Activated CD4-positive, alpha-beta T cell treated with anti-CD3 and anti-CD28 coated beads, Interleukin-2, amount 50 U/mL, for 1 hour (primary cell): ENCODE data around the gene CD46.

Experiments used
- DNase-seq: peaks from one replicate; pipeline ENCODE4 v3.0.0-alpha.2; 2020

Gene CD46

DNA sequence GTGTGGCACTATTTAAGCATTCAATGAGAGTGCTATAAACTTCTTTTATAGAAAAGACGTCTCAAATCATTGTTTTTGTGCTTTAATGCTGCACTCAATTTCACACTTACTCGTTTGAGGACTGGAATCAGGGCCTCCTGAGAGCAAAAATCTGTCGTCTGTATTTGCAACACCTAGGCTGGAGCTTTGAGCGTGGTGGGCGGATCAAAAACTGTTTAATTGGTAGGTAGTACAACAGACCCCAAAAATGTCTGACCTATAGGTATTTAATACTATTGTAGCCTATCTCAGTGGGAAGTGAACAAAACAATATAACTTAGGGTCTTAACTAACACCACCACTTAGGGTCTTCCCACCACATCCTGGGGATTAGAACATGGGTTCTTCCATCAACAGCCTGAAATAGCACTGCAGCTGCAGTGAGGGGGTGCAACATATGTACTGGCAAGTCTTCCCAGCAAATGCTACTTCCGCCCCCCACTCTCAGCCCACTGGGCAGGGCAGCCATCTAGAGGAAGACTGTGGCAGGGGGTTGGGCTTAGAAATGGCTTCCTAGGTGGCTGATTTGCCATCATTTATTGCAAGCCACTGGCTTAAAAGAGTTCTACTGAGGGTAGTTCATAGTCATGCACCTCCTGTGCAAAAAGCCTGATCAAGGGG lies 48.3 kb downstream of the CD46 start:
- DNase-seq = no peak

DNA sequence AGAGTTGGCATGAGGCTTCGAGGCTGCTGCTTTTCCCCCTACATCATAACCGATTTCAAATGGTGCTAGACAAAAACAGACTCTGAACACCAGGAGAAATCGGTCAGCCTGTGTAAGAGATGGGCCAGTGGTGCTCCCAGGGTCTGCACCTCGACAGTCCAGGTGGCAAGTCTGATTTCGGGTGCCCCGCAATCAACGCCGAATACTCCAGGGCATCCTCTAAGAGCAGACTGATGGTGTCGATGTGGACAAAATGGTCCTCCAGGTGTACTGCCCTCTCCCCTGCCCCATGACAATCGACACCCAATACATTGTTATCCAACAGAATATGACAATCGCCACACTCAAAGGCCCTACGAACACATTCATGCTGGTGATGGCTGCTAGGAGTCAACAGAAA lies 50.0 kb downstream of the CD46 start:
- no peak for DNase-seq

DNA sequence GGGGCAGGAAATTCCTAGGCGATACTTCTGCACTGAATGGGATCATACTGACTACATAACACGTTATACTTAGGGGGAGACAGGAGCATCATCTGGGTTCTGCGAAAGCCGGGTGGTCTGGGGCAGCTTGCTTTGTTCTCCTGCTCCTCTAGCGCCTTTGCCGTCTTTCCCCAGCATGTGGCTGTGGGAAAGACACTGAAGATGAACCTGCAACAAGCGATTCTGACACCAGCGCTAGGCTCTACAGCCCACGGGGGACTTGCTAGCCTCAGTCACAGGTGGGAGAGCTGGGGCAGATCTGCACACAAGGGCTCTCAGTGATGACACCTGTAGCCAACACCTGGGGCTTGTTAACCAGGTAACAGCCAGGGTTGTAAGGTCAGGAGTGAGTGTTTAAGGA lies 51.8 kb downstream of the CD46 start:
- no peak for DNase-seq

DNA sequence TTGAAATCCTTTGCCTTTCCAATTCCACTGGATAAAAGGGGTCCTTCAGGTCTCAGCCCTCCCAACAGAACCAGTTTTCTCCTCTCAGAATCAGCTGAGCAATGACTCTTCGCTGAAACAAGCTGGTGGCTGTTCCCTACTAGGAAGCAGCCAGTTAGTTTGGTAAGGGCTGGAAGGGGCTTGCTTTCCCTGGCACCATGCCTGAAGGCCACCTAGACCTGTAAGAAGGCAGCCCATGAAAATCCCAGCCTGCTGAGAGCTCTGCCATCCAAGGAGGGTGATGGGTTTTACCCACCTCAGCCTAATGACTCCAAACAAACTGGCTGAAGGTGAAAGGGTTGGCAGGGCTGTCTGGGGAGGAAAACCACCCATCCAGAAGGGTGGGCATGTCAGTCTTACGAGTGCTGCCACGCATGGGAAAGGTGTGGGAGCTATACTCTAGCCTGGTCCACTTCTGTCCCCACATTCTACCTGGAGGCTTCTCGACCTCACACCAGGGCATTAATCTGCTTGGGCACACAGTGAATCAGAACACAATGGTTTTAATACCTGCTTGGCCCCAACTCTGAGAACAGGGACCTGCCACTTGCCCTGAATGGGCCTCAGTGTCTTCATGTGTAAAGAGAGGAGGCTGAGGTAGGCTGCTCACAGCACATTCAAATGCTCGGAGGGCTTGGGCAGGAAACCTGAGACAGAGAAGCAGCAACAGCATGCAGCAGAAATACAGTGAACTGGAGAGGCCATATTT lies 53.0 kb downstream of the CD46 start:
- DNase-seq = no peak

DNA sequence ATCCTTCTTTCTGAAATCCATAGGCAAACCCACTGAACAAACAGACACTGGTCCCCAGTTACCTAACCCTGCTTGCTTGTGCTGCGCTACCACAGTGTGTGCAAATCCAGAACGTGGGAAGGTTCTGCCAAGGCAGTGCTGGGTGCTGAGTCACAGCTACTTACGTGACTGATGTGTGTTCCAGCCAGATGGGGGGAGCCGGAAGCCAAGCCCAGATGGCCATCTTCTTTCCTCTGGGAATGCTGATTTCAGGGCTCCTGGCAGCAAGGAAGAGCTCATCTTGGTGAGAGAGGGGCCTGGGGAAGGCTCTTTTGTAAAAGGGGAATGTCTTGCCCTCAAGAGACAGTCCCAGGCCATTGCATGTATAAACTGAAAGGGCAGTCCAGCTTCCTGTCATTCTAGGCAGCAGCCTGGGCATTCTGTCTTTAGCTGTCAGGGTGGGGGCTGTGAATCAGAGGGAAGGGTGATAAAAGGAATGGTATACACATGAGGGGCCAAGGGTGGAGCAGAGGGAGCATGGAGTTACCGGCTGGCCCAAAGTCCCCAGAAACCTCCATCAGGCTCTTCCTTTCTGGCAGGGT lies 54.1 kb downstream of the CD46 start:
- DNase-seq = no peak

DNA sequence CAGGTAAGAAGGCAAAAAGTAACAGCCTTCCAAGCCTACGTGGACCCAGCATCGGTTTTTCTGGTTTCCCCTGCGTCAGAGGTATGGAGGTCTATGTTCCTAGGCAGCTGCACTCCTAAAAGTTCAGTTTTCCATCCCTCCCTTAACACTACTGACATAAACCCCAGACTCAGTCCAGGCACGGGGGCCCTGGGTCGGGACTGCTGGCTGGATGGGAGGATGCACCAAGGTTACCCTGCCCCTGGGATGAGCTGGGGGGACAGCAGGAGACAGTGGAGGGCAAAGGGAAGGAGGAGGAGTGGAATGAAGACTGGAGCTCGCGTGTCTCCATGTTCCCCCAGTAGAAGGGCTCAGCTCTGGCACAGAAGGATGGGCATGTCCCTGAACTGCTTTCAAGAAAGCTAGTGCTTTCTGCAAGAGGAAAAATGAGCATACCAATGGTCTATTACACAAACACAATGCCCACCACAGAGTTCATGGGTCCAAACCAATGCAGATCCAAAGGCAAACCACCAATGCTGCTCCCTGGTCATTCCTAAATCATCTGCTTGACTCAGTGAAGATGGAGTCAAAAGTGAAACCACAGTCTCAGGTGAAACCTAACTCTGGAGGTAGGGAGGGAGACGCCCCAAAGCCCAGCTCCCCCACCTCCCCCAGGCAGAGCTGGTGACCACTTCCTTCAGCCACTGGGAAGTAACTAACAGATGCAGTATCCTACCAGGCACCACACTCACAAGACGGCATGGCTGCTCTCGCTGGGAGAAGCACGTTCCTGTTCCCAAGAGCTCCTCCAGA lies 54.9 kb downstream of the CD46 start:
- DNase-seq = no peak

DNA sequence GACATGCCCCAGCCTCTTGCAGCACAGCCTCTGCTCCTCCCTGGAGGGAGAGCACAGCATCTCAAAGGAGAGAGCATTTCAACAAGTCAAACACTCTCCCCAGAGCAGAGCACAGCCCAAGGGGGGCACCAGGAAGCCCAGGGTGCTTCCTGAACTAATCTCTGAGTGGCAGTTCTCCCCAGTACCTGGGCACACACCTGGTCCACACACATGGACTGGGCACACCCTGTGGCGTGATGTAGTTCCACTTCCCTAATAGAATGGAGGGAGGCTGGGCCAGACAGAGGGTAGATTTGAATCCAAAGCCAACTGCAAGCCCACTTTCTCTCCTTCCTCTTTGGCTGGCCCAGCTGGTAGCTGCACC lies 55.5 kb downstream of the CD46 start:
- no peak for DNase-seq

DNA sequence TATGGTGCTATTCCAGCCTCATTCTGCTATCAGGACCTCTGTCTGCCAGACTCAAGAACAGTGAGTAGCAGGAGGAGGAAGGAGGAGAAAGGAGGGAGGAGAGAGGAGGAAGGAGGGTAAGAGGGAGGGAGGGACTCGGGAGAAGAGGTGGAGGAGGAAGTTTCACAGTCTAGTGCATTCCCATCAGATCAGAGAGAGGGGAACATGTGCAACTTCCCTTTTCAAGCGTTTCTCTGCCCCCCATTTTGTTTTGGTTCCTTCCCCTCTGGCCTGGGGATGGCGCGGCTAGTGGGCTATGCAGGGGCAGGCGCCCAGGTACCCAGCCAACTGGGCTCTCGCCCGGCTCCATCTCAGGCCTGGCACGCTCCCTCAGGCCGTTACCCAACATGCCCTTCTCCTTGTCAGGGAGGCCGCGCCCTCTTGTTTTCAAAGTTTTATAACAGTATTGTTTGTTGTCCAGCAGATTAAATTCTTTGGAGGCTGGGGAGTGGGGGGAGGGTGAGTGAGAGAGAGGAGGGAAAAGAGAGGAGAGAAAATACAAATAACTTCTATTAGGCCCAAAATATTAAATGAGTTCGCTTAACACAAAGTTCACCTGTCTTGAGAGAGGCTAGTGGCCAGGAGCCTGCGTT lies 56.0 kb downstream of the CD46 start:
- DNase-seq = no peak

DNA sequence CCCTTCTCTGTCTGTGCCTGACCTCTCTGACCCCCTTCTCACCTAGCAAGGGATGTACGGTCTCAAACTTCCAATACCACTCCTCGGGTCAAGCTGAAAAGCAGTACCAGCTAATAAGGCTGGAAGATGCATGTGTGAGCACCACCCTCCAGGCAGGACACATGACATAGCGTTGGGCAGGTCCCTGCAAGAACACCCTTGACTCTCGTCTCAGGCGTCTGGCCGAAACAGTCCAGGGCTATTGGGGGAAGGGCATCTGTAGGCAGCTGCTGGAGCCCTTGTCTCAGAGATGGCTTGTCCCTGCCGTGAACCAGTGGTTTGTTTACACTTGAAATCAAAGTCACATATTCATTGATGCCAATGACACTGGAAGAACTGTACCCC lies 56.5 kb downstream of the CD46 start:
- no peak for DNase-seq

DNA sequence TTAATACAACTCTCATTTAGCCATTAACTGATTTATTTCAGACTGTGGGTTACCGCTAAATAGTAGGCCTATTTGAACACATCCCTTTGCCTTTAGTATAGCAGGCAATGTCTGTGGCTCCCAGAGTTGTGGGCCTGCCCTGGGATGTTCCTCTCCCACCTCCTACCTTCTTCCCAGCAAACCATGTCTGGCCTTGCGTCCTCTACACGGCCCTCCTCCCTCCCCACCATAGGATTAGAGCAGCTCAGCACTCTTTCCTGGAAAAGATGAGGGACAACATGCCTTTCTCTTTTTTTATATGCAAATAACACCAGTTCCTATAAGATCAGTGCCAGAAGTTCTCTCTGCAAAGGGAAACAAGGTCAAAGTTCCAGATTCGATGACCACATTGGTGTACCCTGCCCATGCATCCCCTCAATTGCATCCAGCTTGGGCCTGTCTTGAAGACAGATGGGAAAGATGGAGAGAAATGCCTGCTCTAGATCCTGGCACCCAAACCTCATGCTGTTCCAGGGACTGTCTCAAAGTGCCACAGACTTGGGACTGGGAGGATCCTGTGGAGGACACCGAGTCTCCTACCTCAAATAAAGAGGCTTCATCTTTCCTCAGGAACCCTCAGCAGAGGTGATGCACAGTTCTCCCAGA lies 57.2 kb downstream of the CD46 start:
- DNase-seq = no peak

DNA sequence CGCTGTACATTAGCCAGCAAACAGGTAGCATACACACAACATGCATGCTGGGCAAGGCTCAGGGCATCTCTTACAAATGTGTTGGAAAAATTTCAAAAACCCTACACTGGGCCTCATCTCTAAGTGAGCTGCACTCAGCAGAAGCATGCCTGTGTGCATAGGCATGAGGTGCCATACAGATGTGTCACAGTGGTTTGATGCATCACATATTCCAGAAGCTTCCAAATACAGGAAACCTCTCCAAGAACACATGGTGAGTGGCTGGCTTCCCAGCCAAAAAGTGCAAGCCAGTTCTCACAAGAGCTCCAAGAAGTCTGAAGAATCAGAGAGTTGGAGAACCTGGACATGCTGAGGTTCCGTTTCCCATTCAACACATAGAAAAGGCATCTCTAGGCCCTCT lies 58.3 kb downstream of the CD46 start:
- no peak for DNase-seq

DNA sequence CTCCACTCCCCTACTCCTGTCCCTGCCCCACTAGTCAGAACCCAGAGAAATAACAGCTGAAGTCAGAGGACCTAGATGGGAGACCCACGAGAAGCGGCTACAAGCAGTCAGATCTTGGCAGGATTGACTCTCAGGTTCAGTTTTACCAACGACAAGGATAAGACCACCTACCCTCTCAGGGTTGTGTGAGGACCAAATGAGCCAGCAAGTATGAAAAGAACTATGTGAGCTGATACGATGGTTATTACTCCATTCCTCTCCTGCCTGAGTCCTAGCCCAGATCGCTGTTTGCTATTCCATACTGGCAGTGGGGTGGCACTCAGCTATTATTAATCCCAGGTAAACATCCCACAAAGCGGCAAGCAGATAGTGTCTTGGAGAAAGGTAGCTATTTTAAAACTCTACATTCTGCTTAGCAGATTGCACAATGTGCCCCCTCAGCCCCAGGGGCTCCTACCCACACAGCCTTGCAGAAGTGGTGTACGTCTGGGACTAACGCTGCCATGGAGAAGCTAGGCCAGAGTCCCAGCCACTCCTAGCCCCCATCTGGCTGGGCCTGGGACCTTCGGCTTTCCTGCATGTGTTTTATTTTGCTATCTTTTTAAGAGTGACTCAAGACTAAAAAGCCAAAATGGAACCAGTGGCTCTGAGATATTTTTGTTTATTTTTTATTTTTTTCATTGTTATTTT lies 58.9 kb downstream of the CD46 start:
- DNase-seq = no peak

DNA sequence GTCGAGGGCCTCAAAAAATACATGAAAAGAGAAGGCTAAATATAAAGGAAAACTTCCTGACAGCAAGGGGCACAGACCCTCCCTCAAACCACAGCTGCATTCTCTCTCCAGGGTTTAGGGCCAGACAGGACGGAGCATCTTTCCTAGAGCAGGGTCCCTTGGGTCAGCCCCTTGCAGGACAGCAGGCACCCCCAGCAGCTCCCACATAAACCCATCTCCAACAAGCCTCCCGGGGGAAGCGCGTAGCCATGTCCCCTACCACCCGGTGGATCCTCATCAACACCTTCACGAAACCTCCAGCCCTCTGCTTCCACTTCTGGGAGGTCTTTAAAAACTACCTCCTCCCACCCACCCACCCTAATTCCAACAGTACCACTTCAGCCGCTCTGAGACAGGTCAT lies 59.5 kb downstream of the CD46 start:
- DNase-seq = no peak

DNA sequence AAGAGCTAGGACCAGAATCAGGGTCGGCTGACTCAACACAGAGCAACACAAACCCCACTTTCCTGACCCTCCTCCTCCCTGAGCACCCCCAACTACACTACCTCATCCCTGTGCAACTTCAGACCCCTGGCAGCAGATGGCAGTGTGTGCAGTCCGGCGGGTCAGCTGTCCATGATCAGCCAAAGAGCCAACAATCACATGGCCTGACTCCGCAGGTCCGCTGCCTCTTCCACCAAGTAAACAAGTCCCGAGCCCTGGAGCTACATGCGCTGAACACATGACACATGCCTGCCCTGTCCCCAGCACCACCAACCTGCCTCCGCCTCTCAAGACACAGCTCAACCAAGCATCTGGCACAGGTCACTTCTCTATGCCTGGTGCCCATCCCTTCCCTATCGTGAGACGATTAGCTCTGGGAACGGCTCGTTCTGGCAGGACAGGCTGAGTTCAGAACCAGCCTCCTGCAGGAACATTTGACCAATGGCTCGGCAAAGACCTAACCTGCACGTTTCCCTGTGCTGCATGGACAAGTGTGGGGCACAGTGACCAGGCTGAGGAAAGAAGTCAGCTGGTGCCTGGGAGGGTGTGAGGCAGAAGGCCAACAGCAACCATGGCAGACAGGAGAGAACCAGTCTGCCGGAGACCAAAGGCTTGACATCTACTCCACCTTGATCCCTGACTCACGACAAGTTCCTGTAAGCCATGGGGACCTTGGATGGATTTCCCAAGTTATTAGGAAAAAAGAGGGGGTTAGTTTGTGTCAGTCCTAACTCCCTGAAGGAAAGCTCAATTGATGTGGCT lies 60.3 kb downstream of the CD46 start:
- DNase-seq = no peak

DNA sequence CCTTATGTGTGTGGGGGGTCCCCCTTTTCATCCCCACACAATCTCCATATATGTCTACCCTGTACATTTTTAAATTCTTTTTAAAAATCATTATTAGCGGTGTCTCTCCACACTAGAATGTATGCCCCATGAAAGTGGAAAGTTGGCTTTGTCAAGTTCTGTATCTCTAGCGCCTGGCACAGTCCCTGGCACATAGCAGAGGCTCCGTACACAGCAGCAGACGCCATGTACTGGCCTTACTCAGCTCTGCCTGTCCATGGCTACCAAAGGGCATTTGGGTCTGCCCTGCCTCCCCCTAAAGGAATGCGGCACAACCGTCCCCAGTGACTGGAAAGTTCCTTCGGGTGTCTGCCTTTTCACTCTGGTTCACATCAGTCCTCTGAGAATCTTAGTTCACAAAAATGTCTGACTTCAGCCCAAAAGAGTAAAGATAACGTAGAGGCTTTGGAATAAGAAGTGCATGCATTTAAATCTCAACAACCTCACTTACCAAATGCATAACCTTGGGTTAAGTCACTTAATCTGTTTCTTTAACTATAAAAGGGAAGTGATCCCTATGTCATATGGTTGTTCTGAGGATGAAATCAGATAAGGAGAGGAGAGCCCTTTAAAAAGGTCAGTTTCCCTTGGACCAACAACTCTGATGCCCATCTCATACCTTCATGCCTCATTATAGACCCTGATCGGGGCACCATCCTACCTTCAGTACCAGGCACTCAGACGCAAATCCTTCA lies 61.1 kb downstream of the CD46 start:
- DNase-seq = no peak

DNA sequence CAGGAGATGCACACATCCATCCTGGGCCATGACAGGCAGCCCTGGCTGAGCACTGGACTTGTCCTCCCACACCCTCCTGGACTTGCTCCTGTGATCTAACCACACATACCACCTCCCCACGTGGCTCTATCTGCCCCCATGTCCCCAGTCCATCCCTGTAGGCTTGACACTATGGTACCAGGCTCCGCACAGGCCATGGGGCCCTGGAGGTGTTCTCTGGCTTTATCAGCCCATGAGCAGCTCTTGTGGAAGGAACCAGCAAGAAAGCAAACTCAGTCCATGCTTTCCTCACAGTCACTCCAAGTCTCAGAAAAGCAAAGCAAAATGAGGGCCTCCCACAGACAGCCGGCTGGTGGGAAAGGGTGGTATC lies 61.6 kb downstream of the CD46 start:
- DNase-seq = no peak

DNA sequence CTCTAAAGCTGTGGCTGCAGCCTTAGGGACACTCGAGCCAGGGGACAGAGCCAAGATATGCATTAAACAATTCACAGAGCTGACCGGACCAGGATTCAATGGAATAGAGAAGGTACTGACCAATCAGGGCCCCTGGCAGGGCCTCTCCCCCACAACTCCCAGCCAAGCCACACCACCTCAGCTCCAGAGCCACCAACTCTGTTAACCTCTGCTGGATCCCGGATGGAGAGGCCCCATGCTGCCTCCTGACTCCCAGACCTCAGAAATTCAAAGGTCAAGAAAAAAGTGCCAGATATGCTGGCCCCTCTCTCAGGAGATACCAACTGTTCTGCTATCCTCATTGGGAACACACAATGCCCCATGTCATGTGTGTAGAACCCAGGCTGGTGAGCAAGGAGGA lies 62.1 kb downstream of the CD46 start:
- DNase-seq = no peak

DNA sequence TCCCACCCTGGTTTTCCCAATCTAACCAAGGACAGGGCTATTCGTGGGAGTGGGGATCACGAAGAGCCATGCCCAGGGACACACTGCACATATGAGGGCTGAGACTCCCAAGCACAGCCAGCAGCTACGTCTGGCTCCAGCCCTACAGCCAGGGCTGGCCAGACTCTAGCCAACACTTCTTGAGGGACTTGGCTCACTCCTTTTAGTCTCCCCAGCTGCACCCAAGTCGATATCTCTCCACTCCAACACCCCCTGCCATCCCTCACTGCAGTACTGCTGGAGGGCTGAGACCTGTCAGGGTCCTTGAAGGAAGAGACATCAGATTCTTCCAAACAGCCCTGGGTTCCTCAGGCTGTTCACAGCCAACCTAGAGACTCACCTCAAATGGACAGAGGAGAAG lies 62.6 kb downstream of the CD46 start:
- DNase-seq = no peak

DNA sequence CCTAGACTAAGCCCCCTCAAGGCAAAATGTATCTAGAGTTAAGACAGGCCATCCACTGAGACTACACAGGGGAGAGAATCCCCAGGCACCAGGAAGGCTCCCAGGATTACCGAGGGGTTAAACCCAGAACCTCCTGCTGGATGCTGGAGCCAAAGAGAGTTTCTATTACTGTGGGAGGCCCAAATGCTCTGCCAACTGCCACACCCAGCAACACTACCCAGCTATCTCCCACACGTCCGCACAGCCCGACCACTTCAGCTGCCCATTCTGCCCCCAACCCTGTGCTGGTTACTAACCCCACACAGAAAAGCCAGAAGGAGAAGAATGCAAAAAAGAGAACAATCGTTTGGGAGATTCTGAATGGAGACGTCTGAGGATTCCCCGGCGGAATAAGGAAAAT lies 63.6 kb downstream of the CD46 start:
- DNase-seq = no peak

DNA sequence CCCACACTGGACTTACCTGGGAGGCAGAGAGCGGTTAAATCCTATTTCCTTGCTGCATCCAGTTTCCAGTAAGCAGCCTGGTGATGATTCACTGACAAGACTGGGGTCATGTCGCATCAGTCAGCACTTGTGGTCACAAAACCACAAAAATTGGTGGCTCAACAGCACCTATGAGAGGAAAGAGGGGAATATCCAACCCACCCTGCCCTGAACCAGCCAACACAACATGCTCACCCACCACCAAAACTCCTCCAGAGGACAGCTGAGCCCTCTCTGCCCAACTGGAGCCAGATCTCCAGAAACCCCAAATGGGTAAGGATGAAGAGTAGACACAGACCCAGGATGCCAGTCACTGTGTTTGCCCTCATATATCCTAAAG lies 64.0 kb downstream of the CD46 start:
- DNase-seq = no peak

DNA sequence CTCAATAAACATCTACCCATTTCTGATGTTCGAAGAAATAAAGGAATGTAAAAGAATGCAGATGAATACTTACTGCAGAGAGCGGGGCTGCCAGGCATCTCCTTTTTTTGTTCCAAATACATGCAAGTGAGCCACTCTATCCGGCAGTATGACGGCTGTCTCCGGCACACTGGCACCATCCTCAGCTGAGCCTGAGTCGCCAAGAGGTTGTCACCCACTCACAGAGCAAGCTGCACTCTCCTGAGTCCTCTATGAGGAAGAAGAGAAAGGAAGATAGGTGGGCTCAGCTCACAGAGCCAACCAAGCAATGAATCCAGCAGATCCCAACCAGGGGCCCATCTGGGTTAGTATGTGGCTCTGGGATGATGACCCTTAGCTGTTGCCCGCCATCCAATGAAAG lies 65.3 kb downstream of the CD46 start:
- no peak for DNase-seq
